Occipital lobe (tissue), 2 donors: ENCODE results near the gene GJD4. TPM values are rescaled to one million over a fixed set of nuclear protein-coding genes. Genes with fewer than 3 reads are reported as not detected.

Experiments used
- DNase-seq: peaks from one replicate; lab custom pipeline; 2025; lab: John Stamatoyannopoulos, UW
- total RNA-seq: library from RNA; depleted of rRNA; stranded (reverse); fragments of >200 nt; gene quantifications from one replicate; pipeline ENCODE4 v1.2.3, GENCODE V29; 2014

Gene GJD4
- total RNA-seq, 1 donor from 2014 or later = not detected

GRCh38 chr10:35650894-35651293, 45.8 kb downstream of the GJD4 start:
- no peak for DNase-seq

- DNase-seq = no peak
These were observed 47.7 kb downstream of the GJD4 start for GRCh38 chr10:35652824-35653223.

GRCh38 chr10:35657621-35658020, 52.5 kb downstream of the GJD4 start:
- DNase-seq = no peak

Other genes starting within 250 kb of the GJD4 start
- 21.2 TPM for gene FZD8, start 37.0 kb downstream of the GJD4 start, total RNA-seq